Ovary (tissue), 3 donors: ENCODE results near the gene AHCY.
"Not testable (repeated sequence)": the region's sequence is repeated elsewhere in the genome, so short reads cannot be mapped to it uniquely, and the experiment has no call there.

Experiments
- EP300 ChIP-seq: sonication (generic); formaldehyde crosslinking; IDR thresholded peaks from one replicate; pipeline ENCODE4 v1.6.1; 2017; ENCODE audit warnings: antibody characterized with exemption
- TF ChIP-seq, protein P1 (sequence below), 3 donors: fragments of 450-650 bp in 2 of 3; fragments of 200-600 bp in 1 of 3; IDR thresholded peaks; one replicate each; pipeline versions ENCODE4 v1.5.1 to v1.8.0; 2016 to 2022; ENCODE audit warnings: antibody characterized with exemption in 3 of 3, mild to moderate bottlenecking in 1 of 3
- donor health status: DM: no; HTN: no; CAD: no.

DNA sequence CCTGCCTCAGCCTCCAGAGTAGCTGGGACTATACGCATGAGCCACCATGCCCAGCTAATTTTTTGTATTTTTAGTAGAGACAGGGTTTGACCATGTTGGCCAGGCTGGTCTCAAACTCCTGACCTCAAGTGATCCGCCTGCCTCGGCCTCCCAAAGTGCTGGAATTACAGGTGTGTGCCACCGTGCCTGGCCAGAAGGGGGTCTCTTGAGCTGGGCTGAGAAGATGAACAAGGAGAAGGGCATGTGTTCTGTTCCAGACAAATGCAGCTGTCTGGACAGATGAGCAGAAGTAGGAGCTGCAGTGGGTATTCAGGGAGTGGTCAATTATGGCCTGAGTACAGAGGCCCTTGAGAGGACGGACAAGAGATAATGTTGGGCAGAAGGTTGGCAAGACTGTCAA is 15.7 kb downstream of the AHCY start:
- TF ChIP-seq, protein P1, sequence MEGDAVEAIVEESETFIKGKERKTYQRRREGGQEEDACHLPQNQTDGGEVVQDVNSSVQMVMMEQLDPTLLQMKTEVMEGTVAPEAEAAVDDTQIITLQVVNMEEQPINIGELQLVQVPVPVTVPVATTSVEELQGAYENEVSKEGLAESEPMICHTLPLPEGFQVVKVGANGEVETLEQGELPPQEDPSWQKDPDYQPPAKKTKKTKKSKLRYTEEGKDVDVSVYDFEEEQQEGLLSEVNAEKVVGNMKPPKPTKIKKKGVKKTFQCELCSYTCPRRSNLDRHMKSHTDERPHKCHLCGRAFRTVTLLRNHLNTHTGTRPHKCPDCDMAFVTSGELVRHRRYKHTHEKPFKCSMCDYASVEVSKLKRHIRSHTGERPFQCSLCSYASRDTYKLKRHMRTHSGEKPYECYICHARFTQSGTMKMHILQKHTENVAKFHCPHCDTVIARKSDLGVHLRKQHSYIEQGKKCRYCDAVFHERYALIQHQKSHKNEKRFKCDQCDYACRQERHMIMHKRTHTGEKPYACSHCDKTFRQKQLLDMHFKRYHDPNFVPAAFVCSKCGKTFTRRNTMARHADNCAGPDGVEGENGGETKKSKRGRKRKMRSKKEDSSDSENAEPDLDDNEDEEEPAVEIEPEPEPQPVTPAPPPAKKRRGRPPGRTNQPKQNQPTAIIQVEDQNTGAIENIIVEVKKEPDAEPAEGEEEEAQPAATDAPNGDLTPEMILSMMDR (IDR thresholded peaks at IDR 0.05), result not testable (repeated sequence)
- TF ChIP-seq EP300, result not testable (repeated sequence)
